ENCODE measurements around the gene HS6ST1.

DNA sequence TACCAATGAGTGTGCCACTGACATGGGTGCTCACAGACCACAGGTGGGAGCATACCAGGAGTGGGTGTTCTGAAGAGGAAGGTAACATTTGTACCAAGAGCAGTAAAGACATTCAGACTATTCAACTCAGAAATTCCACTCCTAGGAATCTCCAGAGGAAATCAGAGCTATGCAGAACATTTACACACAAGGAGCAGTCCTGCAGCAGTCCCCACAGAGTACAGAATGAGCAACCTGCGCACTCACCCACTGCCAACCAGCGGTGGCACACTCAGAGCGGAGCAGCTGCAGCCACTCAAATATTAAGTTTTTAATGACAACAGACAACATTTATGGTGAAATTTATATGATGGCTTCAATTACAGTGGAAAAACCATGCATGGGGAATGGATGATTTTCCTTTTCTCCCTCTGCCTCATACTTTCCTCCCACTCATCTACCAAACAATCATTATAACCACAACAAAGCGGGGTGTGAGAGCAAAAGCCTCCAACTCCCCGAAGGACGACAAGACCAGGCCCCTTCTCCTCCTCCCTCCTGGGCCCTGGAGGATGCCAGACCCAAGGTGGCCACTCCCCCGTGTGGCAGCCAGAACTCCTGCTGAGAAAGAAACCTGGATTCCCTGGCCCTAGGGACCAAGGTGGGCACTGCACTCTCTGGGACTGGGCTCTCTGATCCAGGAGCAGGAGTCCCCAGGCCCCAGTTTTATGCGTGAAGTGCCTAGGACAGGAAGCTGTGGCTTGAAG, 5.4 kb downstream of the HS6ST1 start:
- TF ChIP-seq POLR2A (IDR thresholded peaks at IDR 0.05): no peak
- TF ChIP-seq, protein P1, sequence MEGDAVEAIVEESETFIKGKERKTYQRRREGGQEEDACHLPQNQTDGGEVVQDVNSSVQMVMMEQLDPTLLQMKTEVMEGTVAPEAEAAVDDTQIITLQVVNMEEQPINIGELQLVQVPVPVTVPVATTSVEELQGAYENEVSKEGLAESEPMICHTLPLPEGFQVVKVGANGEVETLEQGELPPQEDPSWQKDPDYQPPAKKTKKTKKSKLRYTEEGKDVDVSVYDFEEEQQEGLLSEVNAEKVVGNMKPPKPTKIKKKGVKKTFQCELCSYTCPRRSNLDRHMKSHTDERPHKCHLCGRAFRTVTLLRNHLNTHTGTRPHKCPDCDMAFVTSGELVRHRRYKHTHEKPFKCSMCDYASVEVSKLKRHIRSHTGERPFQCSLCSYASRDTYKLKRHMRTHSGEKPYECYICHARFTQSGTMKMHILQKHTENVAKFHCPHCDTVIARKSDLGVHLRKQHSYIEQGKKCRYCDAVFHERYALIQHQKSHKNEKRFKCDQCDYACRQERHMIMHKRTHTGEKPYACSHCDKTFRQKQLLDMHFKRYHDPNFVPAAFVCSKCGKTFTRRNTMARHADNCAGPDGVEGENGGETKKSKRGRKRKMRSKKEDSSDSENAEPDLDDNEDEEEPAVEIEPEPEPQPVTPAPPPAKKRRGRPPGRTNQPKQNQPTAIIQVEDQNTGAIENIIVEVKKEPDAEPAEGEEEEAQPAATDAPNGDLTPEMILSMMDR (IDR thresholded peaks at IDR 0.05 in 4 of 5, conservative IDR thresholded peaks at IDR 0.05 in 1 of 5): no peak
